NCI-H1048 (cell line): ENCODE results near the gene NPPC.
"Not testable (repeated sequence)": the region's sequence is repeated elsewhere in the genome, so short reads cannot be mapped to it uniquely, and the experiment has no call there.

ENCODE experiments used
- DNase-seq: peaks from one replicate; lab custom pipeline; 2025; lab: John Stamatoyannopoulos, UW

NPPC gene

DNA sequence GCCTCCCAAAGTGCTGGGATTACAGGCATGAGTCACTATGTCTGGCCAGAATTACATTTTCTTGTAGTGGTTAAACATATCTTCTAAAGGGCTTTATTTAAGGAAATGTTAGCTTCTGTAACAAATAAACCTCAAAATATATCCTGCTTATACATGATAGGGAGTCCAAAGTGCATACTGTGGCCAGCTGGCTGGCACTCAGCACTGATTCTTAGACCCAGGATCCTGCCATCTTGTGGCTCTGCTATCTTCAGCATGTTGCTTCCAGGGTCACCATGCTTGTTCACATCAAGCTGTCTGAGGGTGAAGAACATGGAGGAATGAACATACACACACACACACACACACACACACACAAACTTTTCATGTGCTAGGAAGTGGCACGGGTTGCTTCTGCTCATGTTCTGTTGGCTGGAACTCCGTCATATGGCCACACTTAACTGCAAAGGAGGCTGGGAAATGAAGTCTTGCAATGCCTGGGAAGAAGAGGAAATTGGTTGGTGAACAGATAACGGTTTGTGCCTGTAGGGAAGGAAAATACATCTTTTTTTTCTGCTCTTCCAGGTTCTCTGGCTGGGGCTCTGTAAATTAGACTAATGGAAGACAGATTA, 40.0 kb downstream of the NPPC start:
- no peak for DNase-seq

DNA sequence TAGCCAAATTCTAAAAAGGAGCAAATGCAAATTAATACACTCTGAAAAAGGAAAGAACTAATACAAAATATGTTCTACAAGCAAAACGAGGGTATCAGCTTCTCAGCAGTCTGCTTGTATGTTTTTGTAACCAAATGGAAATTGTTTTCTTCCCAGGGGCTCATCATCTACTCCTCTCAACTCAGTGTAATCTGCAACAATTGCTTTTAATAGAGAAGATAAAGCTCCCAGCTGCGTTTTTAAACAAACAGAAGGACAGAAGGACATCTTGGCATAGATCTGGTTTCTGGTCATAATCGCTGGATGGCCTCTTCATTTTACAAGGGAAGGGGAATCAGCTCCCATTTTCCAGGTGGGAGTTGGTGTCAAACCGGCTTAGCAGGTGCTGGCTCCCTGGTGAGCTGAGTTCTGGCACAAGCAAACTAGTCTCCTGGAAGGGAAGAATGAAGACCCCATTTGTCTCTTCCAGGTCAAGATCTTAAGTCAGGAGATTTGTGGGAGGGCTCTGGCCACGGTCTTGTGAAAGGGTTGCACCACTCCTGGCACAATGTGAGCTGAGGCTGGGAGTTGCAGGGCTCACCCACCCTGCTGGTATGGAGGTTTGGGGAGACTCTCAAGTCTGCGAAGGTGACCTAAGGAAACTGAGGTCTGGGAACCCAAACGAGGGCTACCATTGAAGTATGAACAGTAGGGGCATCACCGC, 41.6 kb downstream of the NPPC start:
- no peak for DNase-seq

DNA sequence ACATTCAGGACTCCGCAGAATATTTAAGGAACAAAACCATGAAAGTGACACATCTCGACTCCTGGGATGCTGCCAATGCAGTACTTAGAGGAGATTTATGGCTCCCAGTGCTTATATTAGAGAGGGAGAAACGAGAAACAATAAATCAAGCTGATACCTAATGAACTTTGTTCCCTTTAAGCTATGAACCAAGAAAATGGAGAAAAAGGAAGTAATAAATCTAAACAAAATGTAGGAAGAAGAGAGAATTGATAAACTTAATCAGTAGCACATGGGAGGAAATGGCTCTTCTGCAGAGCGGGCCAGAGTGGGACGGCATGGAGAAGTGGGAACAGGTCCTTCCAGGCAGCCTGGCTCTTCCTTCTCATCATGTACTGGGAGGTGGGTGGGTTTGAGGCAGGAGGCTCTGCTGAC, 42.7 kb downstream of the NPPC start:
- no peak for DNase-seq

DNA sequence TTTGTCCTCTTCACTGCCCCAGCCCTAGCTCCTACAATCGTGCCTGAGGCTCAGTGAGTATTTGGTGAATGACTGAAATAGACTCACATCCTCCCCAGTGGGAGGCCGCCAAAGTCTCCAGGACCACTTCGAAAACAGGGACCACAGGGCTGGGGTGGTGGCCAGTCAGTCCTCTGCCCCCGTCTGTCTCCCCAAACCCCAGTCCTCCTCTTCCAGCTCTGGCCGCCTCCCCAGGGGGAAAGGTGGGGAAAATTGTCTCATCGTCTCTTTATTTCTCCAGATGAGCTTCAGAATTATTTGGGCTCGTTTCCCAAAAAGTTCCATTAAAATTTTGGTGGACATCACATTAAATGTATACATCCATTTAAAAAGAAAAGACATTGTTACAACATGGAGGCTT, 43.5 kb downstream of the NPPC start:
- no peak for DNase-seq

DNA sequence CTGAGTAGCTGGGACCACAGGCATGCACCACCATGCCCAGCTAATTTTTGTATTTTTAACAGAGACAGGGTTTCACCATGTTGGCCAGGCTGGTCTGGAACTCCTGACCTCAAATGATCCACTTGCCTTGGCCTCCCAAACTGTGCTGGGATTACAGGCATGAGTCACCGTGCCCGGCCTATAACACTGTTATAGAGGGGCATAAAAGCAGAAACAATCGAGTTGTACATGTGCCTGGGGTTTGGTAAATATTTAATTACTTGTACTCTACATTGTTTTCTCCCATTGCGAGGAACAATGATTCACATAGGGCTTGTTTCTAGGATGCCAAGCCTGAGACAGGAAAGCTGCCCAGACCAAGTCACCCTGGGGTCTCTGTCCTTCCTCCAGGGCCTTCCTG, 45.8 kb downstream of the NPPC start:
- not testable (repeated sequence) for DNase-seq

DNA sequence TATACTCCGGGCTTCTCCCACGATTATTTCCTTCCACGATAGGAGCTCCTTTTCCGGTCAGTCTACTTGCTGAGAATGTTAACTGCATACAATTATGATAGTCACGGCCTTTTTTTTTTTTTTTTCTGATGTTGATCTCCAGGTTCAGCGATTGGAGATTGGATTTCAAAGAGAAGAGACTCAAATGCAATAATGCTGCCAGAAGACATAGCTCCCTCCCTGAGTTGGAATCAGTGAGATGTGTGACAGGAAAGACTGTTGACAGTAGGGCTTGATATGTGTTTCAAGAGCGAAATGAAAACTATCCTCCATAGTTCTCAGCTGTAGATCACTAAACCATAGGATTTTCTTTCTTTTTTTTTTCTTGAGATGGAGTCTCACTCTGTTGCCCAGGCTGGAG, 47.0 kb downstream of the NPPC start:
- DNase-seq, result no peak

DNA sequence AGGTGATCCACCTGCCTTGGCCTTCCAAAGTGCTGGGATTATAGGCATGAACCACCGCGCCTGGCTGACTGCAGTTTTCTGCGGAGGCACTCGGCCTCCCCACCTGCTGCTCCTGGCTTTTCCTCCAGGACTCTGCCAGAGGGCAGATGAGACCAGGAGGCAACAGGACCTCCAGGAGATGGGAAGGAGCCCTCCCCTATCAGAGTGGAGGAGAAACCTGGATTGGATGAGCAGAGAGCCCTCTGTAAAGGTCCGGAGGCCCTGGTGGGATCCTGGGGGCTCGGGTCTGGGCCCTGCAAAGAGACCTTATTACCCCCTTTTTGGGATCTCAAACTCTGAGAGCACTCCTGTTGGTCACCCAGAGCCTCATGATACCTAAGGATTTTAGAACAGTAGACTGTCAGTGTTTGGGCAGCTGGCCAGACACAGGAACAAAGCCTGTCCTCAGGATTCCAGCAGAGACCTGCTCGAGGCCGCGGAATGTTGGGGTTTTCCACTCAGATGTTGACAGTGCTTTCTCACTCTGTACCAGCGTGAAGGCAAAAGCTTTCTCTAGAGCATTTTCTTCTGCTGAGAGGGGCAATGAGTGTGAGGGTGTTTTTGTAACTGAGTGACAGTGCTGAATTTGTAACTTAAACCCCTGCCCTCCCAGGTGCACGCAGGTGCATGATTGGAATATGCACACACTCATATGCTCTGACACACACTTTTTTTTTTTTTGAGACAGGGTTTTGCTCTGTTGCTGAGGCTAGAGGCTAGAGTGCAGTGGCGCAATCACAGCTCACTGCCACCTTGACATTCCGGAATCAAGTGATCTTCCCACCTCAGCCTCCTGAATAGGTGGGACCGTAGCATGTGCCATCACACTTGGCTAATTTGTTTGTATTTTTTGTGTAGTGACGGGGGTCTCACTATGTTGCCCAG, 48.4 kb downstream of the NPPC start:
- no peak for DNase-seq

DNA sequence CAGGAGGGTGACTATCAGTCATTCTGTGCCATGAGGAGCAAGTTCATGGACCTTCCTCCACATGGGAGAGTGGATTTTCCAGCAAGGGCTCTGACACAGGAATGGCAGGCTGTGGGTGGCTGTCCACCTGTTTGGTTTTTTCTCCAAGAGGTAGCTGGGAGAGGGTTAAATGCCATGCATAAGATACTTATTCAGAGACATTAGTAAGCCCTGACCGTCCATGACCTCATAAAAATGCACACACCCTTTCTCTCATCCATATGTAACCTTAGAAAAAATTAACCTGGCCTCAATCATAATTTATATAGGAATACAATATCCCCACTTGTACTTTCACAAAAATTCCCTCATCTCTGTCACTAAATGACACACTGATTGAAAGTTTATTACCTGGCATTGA, 51.3 kb downstream of the NPPC start:
- DNase-seq, result no peak
